ENCODE data around the gene RHOU. TPM values are rescaled to one million over a fixed set of nuclear protein-coding genes. Genes with fewer than 3 reads are reported as not detected.
A peak's percentile ranks its signal among the peaks of the same experiment; 100 is the strongest.
"Not testable (repeated sequence)": the region's sequence is repeated elsewhere in the genome, so short reads cannot be mapped to it uniquely, and the experiment has no call there.

Gene RHOU
- total RNA-seq, result 17.5 and 26.3 TPM in 2 replicates

GRCh38 chr1:228734881-228735801 lies at the start of gene RHOU:
RHOU (plus strand) TSS chr1:228735479; CDS start chr1:228735743, 264 bp downstream.
- DNase-seq, result peak; percentile 71

GRCh38 chr1:228687587-228687986 lies 47.7 kb upstream of the RHOU start:
- DNase-seq, result no peak

DNA sequence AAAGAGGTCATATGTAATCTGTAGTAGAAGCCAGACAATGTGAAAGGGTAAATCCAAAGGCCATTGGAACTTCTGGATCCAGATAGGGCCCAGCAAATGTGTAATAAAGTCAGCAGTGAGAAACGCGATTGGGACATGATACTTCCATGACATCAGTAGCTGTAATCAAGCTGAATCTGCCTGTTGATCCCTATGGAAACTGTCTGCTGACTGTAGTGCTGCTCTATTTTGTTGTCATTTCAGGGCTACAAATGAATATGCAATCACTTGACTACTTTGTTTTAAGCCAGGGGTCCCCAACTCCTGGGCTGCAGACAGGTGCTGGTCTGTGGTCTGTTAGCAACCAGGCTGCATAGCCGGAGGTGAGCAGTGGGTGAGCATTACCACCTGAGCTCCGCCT lies 46.0 kb upstream of the RHOU start:
- no peak for DNase-seq

DNA sequence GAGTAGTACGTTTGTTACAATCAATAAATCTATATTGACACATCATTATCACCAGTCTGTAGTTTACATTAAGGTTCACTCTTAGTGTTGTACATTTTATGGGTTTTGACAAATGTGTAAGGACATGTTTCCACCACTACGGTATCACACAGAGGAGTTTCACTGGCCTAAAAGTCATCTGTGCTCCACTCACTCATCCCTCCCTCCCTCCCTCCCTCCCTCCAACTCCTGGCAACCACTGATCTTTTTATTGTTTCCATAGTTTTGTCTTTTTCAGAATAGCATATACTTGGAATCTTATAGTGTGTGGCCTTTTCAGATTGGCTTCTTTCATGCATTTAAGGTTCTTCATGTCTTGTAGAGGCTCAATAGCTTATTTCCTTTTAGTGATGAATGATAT lies 44.1 kb upstream of the RHOU start:
- DNase-seq, result no peak

DNA sequence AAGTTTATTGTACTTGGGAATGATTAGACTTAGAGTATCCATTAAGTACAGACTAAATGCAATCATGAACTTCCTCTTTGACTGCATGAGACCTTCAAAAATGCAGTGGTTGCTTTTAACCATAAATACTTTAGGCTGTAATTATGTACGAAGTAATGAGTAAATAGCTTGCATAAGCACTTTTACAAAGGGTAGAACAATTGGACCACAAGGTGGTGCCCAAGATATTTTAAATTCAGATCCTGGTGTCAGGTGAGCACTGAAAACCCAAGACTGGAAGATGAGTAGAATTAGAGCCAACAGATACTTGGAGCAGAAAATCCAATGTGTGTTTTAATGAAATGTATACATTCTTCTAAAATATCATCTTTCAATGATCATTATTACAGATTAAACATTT lies 43.4 kb upstream of the RHOU start:
- peak; percentile 66 for DNase-seq

DNA sequence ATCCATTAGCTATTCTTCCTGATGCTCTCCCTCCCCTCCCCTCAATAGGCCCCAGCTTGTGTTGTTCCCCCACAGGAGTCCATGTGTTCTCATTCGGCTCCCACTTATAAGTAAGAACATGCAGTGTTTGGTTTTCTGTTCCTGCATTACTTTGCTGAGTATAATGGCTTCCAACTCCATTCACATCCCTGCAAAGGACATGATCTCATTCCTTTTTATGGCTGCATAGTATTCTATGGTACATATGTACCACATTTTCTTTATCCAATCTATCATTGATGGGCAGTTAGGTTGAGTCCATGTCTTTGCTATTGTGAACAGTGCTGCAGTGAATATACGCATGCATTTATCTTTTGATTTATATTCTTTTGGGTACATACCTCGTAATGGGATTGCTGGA lies 40.8 kb upstream of the RHOU start:
- not testable (repeated sequence) for DNase-seq

DNA sequence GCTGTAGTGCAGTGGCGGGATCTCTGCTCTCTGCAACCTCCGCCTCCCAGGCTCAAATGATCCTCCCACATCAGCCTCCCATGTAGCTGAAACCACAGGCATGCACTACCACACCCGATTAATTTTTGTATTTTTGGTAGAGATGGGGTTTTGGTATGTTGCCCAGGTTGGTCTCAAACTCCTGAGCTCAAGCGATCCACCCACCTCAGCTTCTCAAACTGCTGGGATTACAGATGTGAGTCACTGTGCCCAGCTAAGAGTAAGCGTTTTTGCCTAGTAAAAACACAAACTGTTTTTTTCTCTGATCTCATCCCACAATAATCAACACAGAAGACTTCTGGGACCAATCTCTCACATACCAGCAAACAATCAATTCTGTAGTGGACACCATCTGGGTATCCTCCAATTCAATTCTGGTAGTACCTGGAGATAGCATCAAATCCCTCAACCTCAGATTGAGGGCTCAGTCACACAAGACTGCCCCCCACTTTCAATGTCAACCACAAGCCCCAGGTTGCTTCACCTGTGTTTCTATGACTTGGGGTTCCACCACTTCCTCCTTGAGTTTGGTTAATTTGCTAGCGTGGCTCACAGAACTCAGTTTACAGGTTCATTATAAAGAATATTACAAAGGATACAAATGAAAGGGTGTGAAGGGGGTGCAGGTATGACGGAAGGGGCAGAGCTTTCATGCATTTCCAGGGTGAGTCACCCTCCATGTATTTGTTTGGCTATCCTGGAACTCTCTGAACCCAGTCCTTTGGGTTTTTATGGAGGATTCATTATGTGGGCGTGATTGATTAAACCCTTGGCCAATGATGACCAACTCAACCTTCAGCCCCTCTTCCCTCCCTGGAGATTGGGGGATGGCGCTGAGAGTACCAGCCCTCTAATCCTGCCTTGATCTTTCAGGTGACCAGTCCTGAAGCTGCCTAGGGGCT lies 40.0 kb upstream of the RHOU start:
- DNase-seq, result no peak

GRCh38 chr1:228697207-228698016 lies 37.9 kb upstream of the RHOU start:
- DNase-seq, result peak; percentile 19

- DNase-seq, result no peak
Observed at GRCh38 chr1:228698017-228698329, 37.3 kb upstream of the RHOU start.

DNA sequence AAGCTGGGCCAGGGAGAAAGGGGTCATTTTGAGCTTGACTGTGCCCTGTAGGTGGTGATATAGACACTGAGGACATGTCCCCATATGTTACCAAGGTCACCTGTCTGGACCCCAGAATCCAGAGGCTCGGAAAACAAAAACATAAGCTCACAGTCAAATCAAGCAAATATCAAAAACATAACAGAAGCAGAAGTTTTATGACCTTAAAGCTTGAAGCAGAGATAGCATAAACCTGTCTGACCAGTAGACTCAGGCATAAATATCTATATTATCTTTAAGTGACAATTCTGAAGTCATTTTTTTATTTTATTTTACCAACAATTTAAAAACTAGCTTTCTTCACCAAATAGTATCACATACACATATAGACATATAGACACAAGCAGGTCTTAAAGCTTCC lies 32.8 kb upstream of the RHOU start:
- DNase-seq, result no peak

DNA sequence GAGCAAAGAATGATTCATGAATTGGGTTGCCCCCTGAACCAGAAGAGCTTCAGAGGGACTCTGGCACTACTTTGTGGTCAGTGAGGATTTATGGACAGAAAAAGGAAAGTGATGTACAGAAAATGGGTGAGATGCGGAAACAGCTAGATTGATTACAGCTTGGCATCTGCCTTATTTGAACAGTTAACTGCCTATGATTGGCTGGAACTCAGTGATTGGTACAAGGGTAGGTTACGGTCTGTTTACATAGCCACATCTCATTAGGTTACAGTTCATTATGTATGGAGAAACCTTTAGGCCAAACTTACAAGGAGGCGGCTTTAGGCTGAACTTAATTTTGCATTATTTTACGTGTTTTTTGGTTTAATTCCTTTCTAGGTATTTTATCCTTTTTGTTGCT lies 29.0 kb upstream of the RHOU start:
- DNase-seq, result no peak

DNA sequence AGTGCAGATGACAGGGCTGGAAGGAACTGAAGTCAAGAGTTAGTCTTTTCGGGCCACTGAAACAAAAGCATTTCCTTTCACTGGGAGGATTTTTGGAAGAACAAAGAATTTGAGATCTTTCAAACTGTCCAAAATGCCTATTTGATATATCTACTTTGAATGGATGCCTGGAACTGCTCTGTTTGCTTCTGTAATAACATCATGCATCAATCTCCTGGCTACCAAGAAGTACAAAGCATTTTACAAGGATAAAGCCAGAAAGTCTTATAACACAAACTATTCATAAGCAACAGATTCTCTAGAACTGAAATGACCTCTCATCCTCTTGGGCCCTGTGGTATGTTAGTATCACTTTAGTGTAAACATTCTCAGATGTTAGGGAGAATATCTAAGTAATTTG lies 18.2 kb upstream of the RHOU start:
- DNase-seq, result no peak

- DNase-seq, result no peak
Observed at GRCh38 chr1:228721407-228721806, 13.9 kb upstream of the RHOU start.

- no peak for DNase-seq
Observed at GRCh38 chr1:228723287-228723686, 12.0 kb upstream of the RHOU start.

- no peak for DNase-seq
Observed at GRCh38 chr1:228723921-228724320, 11.4 kb upstream of the RHOU start.

DNA sequence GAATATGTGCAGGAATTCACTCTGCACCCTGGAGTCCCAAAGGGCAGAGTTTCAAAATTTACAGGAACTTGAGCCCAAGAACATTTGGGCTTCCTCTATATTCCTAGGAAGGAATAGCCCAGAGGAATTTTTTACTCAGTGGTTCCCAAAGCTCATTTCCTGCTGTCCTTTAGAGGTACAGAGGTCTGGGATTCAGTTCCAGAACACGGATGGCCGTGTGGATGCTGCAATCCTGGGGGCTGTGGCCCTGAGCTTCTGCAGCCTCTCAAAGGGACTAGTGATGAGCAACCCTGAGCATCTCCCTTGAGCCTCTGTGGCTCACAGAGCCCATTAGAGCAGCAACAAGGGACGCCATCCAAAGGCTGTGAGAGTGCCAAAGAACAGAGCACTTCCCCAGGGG lies 10.1 kb upstream of the RHOU start:
- DNase-seq, result no peak

GRCh38 chr1:228727681-228728171 lies 7.6 kb upstream of the RHOU start:
- DNase-seq, result no peak

DNA sequence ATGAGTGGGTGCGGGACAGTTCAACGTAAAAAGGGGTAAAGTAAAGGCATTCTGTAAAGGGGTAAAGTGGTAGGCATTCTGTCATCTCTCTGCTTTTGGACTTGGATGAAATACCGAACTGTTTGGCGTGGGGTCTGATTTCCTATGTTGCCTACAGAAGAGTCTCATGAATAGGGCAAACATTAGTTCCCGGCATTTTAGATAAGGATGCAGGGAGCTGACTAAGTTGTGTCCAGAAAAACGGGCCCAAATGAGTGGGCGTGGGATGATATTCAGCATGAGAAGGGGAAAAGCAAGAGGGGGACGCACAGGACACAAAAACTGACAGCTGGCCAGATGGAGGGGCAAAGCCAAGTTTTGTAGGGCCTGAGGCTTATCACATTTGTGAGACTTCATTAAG lies 2.9 kb upstream of the RHOU start:
- no peak for DNase-seq

GRCh38 chr1:228733576-228733975 lies 1.7 kb upstream of the RHOU start:
- DNase-seq, result no peak

DNA sequence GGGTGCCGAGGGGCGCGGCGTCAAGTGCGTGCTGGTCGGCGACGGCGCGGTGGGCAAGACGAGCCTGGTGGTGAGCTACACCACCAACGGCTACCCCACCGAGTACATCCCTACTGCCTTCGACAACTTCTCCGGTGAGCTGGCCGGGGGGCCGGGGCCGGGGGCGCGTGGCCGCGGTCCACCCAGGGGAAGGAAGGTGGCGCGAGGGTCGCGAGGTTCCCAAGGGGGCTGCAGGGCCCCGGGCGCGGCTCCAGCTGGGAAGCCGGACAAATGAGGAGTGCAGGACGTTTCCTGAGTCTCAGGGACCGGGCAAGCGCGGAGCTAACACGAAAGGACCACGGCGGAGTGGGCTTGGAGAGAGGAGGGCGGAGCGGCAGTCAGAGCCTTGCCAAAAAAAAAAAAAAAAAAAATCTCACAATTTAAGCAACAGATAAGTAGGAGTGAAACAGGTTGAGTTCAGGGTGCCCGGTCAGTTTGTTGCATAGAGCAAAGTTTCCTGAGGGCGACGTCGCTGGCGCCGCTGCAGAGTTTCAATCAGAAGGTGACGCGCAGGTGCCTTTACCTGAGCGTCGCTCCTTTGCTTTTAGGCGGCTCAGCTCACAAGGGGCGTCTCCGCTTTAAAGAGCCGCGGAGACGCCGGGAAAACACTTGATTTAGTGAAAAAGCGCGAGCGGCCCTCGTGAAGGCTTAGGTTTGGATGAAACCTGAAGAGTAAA lies 750 bp downstream of the RHOU start:
- peak; percentile 34 for DNase-seq

DNA sequence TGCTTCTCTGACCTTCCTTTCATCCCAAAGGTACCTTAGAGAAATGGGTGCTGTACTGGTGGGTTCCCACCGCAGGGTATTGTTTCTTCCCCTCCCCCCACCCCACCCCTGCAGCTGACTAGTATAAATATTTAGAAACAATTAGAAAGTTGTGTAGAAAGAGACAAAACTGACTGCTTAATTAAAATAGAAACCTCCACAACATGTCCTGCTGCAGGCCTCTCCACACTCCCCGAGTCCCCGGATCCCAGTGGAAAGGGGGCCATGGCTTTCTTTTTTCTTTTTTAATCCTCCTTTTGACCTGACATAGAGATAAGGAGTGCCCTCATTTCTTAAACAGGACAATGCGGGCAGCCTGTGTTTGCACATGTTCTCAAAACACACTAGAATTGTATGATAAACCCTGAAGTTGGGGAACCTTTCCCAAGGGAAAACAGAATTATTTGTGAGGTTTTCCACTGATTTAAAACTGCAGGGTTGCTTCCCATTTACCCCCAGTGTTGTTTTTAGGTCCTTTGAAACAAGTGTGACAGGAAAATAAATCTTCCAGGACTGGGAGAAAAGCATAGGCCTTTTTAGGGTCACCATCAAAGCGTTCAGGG lies 1.7 kb downstream of the RHOU start:
- no peak for DNase-seq

Data from dermis blood vessel endothelial cell (primary cell).